ENCODE data around the gene EXOG.

DNA sequence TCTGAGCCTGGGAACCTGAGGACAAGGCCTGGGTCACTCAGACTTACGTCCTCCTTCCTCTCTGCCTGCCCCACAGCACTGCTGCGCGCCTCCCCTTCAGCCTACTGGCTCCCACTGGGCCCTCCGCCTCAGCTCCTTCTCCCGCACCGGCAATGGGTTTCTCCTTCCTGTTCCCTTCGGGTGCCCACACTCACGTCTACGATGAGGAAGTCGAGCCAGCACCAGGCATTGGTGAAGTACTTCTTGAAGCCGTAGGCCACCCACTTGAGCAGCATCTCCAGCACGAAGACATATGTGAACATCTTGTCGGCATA is 70.0 kb downstream of the EXOG start:
- TF ChIP-seq, protein P1, sequence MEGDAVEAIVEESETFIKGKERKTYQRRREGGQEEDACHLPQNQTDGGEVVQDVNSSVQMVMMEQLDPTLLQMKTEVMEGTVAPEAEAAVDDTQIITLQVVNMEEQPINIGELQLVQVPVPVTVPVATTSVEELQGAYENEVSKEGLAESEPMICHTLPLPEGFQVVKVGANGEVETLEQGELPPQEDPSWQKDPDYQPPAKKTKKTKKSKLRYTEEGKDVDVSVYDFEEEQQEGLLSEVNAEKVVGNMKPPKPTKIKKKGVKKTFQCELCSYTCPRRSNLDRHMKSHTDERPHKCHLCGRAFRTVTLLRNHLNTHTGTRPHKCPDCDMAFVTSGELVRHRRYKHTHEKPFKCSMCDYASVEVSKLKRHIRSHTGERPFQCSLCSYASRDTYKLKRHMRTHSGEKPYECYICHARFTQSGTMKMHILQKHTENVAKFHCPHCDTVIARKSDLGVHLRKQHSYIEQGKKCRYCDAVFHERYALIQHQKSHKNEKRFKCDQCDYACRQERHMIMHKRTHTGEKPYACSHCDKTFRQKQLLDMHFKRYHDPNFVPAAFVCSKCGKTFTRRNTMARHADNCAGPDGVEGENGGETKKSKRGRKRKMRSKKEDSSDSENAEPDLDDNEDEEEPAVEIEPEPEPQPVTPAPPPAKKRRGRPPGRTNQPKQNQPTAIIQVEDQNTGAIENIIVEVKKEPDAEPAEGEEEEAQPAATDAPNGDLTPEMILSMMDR (IDR thresholded peaks at IDR 0.05; ENCODE audit: low read depth, low read length): no peak
- TF ChIP-seq, protein P2, sequence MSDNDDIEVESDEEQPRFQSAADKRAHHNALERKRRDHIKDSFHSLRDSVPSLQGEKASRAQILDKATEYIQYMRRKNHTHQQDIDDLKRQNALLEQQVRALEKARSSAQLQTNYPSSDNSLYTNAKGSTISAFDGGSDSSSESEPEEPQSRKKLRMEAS (IDR thresholded peaks at IDR 0.05; ENCODE audit: low read depth, low read length): no peak
- no peak for TF ChIP-seq POLR2A (IDR thresholded peaks at IDR 0.05; ENCODE audit: extremely low read depth, insufficient read length)
